NAMALWA (cell line): ENCODE measurements around the gene TEF.
"Not testable (repeated sequence)": the region's sequence is repeated elsewhere in the genome, so short reads cannot be mapped to it uniquely, and the experiment has no call there.

Experiments
- DNase-seq: peaks from one replicate; pipeline ENCODE4 v3.0.0-alpha.2; 2015; ENCODE audit warnings: low spot score

Gene TEF

DNA sequence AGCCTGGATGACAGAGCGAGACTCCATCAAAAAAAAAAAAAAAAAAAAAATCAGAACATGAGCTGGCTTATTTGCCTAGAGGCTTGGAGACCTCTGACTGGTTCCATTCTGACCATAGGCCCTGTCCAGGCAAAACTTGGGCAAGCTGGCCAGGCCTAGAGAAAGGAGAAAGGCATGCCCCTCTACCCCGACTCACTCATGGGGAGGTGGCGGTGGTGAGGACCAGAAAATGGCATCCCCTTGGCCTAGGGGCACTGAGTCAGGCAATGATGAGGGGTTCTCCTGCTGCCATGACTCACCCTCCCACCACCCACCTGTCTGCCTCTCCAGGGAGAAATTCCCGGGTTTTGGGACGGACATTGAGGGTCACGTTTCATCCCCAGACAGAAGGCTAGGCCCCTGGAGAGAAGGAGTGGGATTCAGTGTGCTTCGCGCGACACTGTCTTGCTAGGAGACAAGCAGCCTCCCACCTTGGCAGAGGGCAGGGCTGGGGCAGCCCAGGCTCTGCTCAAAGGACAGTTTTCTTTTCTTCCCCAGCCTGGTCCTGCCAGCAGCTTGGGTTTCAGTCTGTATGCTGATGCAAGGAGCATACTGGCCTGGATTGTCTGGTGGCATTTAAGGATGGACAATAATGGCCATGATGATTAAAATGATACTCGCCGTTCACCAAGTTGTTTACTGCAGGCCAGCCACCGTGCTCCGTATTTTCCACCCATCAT, 47.6 kb downstream of the TEF start:
- DNase-seq, result no peak

DNA sequence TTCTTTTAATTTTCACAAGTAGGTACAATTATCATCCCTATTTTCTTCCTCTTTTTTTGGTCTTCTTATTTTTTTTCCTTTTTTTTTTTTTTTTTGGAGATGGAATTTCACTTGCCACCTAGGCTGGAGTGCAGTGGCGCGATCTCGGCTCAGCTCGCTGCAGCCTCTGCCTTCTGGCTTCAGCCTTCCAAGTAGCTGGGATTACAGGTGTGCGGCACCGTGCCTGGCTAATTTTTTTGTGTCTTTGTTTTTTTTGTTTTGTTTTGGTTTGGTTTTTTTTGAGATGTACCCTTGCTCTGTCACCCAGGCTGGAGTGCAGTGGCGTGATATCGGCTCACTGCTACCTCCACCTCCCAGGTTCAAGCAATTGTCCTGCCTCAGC, 48.2 kb downstream of the TEF start:
- DNase-seq, result no peak

- no peak for DNase-seq
These were observed 49.9 kb downstream of the TEF start for GRCh38 chr22:41431656-41432055.

DNA sequence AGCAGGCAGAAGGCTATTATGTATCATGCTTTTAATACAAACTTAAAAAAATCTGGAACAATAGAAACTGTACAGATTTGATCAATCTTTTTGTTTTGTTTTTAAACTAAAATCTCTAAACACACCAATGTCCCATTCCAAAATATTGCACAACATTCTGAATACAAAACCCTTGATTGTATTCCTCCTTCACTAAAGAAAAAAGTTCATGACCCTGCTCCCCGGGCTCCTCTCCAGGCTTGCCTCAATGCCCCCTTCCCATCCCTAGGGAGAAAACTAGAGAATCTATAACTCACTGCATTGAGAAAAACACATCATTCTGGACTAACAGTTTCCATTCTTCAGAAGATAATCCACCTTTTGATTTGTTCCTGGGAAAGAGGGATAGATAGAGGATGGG, 51.7 kb downstream of the TEF start:
- DNase-seq, result not testable (repeated sequence)

DNA sequence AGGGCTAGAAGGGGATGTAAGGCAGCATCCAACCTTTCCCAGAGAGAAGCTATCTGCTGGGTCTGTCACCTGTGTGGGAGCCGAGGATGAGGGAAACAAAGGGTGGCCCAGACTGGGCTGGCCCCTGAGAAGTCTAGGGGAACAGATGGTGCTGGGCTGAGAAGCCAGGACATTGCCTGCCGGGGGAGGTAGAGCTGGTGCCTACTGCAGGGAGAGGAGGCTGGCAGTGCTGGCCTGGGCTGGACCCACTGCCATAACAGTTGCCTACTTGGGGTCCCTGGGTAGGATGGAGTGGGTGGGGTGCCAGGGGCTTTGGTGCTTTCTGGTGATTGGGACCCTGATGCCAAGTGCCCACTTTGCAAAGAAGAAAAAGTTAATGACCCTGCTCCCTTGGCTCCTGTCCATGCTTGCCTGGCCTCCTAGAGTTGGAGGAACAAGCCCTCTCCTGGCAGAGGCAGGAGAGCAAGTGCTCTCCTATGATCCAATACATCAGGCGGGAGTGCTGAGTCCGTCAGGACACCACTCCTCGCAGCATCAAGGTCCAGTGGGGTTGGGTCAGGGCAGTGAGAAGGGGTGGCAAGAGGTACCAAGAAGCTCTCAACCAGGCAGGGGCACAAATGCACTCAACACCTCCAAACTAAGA, 52.7 kb downstream of the TEF start:
- DNase-seq, result not testable (repeated sequence)

DNA sequence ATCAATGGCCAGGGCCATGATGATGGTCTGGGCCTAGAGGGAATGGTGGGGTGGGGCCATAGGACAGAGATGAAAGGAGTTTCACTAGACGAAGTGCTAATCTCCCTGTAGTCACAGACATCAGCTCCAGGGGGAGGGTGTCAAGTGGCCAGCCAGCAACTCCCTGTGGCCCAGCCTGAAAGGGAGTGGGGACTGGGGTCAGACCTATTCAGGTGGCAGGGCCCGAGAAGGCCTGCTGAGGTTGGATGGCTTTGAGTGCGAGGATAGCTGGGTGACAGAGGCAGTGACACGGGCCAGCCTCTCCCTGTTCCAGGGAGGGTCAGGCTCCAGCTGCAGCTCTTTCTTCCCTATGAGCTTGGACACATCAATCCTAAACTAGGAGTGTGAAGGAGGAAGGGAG, 53.8 kb downstream of the TEF start:
- no peak for DNase-seq

DNA sequence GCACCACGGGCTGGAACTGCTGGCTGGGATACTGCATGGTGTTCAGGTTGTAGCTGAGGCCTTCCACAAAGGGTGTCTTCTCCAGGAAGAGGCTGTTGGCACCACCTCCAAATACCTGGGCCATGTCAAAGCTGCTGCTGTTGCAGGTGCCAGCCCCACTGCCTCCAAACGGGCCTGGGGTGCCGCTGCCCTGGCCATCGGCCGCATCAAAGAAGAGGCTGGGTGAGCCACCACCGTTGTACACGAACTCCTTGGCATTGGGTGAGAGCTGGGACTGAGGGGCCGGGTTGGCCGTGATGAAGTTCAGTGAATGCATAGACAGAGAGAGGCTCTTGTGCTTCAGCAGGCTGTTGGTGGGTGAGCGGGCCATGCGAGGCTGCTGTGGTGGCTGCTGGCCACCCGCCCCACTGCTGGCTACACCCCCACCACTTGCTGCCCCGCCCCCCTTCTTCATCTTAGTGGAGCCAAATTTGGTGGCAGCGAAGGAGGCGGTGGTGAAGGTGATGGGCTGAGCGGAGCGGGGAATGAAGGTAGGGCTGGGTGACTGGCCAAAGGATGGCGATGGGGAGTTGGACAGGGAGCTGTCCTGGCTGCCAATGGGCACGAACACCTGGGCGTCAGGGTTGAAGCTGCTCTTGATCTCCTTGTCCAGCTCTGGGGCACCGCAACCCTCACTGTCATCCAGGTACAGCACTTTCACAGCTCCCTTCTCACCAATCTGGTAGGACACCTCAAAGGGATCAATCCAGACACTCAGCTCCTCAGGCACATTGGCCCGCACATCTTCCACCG, 54.8 kb downstream of the TEF start:
- no peak for DNase-seq

DNA sequence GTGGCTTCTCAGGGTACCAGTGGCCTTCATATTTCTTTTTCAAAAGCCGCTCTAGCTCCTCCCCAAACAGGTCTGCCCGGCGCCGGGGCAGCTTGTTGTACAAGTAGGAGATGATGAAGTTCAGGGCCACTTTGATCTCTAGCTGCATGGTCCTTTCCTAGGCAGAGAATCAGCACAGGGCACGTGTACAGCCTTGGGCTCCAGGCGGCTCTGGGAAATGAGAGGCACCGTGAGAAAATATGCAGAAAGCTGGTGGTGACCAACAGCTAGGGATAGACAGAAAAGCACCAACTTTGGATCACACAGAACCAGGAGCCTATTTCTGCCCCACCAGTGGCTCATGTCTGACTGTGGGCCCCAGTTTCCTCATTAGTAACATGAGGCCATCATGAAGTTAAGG, 55.5 kb downstream of the TEF start:
- DNase-seq, result no peak

- DNase-seq, result not testable (repeated sequence)
These were observed 58.8 kb downstream of the TEF start for GRCh38 chr22:41440511-41440910.

DNA sequence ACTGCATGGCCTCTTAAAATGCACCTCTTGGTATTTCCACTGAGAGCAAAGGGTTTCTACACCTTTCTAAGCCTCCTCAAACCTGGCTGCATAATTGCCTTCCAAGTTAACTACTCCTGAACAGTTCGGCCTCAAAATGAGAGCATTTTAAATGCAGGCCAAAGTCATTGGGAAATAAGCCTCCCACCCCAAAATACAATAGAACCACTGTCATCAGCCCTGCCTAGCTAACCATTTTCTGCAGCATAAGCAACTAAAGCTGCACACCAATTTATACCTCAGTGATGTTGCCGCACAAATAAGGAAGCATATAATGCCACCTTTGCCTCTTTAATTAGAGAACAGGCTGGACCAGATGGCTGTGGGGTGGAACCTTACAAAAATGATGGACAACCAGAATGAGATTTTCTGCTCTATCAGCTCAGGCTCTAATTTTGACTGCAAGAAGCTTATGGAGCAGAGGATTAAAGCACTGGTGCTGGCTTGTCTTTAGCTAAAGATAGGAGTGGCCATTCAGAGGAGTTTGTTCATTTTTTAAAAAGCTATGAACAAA, 60.6 kb downstream of the TEF start:
- DNase-seq, result no peak

DNA sequence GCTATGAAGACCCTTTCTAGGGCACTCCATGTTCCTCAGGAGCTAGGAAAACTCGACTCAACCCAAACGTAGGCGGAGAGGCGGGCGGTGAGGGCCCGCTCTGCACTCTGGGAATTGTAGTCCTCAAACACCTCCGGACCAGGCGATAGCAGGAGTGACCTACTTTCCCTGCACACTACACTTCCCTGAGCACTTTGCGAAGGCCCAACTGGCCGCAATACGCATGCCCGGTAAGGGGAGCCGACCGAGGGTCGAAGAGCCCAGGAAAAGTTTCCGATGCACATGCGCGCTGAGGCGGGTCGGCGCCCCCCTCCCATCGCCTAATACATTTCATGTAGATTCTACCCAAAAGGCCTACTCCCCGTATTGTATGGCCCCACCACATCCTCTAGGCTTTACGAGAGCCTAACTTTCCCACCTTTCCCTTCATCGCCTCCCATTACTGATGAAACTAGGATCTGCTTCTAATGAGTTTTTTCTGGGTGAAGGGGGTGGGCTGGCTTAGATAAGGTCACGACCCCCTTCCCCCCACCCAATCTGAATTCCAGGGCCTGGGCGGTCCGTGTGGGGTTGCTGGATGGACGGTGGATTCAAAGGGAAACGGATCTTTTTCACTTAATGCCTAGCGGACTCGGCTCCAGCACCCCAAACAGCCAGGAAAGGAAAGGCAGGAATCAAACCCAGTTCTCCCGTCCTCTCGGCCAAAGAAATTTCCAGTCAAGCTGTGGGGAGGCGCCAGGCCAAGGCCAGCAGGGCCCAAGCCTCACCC, 62.8 kb downstream of the TEF start:
- DNase-seq, result peak; percentile 96

- DNase-seq, result peak; percentile 68
These were observed 63.7 kb downstream of the TEF start for GRCh38 chr22:41445129-41446056.

DNA sequence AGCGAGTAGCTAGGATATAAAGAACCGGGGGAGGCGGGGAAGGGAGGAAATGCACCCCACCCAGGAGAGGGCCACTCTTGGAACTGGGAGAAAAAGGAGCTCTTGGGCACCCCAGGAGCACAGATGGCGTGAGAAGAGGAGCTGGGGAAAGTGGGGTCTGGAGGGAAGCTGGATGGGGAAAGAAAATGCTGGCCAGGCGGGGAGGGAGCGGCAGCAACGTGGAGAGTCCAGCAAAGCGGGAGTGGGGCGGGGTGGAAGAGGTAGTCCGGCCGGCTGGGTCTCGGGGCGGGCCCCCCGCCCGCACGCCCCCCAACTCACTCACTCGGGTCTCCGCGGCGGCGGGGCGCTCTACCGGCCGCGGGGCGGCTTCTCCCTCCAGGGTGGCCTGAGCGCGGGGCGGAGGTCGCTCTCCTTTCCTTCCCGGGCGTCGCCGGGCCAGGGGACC, 64.3 kb downstream of the TEF start:
- no peak for DNase-seq

GRCh38 chr22:41446639-41447434, 65.1 kb downstream of the TEF start, which contains the start of gene TOB2:
TOB2 (minus strand) TSS chr22:41446801; CDS start chr22:41437345, 9,456 bp downstream.
- DNase-seq, result peak; percentile 95

- DNase-seq, result peak; percentile 76
These were observed 65.9 kb downstream of the TEF start for GRCh38 chr22:41447435-41448188.

DNA sequence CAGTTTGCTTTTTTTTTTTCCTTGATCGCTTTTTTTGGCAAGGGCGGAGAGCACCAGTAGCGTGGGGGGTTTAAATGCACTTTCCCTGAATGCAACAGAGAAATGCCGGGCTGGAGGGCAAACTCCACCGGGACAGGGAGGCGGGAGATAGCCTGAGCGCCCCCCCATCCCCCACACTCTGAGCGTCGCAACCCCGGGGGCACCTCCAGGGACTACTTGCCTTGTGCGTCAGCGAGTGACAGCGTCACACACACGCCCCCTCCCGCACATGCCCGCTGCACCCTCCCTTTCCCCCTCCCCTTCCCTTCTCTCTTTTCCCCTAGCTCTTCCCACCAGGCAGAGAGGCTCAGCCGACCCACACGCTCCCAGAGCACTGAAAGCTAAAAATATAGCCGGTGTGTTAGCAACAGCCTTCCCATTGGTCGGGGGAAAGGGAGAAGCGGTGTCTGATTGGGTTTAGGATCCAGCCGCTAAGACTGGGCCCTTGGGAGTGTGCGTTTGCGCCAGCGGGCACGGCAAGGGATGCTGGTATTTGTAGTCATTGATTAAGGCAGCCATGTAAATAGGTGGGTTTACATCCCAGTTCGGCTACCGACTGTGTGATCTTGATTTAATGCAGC, 66.6 kb downstream of the TEF start:
- peak; percentile 99 for DNase-seq
